GM18498 (cell line): ENCODE data around the gene ATP8B3.

Source experiments
- ATAC-seq: cut with Tn5 transposase; IDR thresholded peaks from one replicate; pipeline ENCODE4 v1.9.1; 2021; ENCODE audit warnings: mild to moderate bottlenecking, moderate library complexity; ENCODE audit not compliant: unreplicated experiment

Gene ATP8B3

DNA sequence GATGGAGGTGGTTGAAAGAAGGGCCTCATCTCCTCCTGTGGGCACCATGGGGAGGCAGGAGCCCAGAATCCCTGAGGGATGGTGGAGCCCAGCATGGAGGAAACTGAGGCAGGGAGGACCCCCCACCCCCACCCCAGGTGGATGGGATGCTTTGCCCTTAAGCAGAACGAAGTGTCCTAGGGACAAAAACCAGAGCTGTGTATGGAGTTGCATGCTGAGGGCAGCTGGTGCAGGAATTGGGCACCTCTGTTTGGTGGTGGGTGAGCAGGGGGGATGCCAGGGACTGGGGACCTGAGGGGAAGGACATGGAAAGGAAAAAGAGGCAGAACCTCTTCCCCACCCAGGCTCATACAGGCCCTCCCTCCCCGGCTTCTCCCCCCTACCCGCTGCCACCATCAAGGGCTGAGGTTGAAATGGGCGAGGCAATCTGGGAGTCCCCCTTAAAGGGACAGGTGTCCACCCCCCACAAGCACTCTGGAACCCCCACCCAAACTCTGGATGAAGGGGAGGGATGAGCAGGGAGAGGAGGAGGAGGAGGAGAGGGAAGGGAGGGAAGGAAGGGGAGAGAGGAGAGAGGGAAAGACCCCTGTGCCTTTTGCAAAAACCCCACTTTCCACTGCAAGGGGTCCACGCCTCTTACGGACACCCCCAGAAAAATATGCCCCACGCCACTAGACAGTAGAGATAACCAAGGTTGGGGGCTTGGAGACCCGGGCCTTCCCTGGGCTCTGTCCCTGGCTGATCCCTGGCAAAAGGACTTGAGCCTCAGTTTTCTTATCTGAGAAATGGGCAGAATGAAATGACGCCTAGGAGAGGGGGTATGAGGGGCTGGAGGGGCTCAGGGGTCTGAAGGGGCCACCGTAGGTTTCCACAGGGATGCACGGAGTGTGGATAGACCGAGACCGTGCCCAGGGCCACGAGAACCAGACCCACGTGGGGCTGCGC is 52.8 kb downstream of the ATP8B3 start:
- no peak for ATAC-seq

DNA sequence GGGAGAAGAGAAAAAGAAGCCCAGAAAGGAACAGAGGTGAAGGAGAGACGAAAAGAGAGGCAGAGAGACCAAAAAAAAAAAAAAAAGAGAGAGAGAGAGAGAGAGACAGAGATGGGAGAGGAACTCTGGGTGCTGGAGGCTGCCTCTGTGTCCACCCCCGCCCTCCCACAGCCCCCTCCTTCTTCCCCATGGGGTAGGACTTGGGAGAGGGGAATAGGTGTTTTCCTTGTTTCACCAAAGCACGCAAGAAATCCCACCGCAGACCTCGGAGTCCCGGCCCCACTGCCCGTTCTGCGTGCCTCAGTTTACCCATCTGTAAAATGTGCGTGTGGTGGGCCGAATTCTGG is 53.9 kb downstream of the ATP8B3 start:
- ATAC-seq = no peak

DNA sequence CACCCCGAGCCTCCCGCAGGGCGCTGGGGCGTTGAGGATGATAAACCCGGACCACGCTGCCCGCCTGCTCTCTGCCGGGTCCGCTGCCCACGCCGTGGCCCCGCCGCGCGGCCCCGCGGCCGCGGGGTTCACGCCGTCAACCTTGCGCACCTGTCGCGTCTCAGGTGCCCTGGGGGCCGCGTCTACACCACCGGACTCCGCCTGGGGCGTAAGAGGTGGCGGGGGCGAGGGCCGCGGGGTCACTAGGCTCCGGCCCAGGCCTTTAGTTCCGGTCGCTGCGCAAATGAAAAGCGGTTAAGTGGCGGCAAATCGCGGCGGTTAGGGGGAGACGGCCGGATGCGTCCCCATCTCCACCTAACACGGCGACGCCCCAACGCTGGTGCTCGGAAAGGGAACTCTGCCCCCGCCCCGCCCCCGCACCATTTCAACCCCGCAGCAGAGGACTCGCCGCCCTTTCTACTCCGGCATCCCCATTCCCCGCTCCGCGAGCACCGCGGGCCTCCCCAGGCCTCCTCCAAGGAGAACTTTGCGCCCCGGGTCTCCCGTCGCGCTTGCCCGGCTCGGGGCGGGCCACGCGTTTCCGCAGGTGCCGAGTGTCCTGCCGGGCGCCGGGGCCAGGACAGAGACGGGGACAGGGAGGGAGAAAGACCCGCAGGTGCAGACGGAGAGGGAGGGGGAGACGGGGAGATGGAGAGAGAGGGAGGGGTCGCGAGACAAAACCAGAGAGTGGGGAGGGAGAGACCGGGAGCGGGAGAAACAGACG is 54.4 kb downstream of the ATP8B3 start:
- no peak for ATAC-seq

- no peak for ATAC-seq
These were observed 55.2 kb downstream of the ATP8B3 start for GRCh38 chr19:1756705-1757465.

GRCh38 chr19:1756264-1756663 is 55.8 kb downstream of the ATP8B3 start:
- ATAC-seq = no peak

- ATAC-seq = no peak
These were observed 56.5 kb downstream of the ATP8B3 start for GRCh38 chr19:1755467-1756171.

GRCh38 chr19:1754636-1755466 is 57.2 kb downstream of the ATP8B3 start:
- no peak for ATAC-seq

GRCh38 chr19:1754018-1754635 is 57.9 kb downstream of the ATP8B3 start:
- no peak for ATAC-seq

DNA sequence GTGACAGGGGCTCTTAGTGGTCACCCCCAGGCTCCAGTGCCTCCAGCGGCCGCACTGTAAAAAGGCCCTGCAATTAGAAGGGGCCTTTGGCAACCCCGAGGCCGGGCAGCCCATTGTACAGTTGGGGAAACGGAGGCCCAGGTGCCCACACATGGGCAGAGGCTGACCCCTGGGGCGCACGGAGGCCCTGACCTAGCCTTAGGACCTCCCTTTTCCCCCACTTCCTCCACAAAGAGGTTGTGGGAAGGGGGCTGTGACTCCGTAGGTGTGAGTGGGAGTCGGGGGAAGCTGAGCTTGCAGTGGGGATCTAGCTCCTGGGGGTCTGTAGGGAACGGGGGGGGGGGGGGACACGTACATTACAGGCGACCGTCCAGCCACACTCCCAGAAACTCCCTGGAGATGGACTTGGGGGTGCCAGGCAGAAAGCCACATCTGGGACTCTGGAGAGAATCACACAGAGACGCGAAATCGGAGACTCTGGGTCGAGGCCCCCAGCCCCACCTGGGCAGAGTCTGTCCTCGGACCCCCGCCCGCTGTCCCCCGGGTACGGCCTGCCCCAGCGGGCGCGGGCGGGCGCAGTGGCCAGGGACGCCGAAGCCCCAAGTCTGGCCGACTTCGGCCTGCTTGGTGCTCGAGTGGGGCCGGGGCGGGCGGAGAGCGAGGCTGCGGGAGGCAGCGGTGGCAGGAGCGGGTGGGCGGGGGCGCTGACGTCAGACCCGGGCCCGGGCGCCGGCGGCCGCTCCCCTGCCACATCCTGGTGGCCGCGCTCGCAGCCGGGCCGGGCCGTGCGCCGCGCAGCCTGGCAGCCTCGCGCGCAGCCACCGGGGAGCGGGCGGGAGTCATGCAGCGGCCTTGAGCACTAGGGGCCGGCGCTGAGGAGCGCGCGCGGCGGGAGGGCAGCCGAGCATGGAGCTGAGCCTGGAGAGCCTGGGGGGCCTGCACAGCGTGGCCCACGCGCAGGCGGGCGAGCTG is 59.0 kb downstream of the ATP8B3 start, which contains the start of gene ONECUT3:
Gene ONECUT3 (plus strand): TSS at position 750 of the 972 bp plus-strand sequence. CDS start 157 bp downstream, at position 907.
- ATAC-seq = no peak

DNA sequence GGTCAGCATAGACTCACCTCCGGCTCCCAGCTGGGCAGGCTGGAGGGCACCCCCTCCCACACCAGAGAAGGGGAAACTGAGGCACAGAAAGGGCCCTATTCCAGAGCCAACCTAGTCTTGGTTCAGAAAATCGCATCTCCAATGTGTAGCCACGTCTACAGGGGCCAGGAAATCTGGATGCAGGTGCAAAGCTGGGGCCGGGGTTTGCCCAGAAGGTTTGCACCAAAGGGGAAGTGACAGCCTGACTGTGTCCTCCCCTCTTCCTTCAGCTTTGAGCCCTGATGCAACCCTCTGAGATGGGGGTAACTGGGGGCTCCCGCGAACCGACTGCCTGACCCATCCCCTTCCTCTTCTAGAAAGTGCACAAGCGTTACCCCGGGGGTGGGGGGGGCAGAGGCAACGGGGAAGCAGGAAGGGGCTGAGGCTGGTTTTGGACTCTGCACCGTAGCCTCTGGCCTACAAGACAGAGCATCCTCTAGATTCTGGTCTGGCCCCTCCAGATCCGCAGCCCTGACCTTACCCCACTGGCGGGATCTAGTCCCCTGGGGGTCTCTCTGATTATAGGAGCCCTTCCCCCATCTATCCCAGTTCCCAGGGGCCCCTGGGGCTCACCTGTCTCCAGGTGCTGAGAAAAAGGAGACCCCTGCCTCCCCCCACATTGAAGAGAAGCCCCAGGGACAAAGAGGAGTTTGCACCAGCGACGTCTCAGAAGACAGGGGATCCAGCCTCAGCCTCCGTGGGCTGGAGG is 59.9 kb downstream of the ATP8B3 start:
- no peak for ATAC-seq

DNA sequence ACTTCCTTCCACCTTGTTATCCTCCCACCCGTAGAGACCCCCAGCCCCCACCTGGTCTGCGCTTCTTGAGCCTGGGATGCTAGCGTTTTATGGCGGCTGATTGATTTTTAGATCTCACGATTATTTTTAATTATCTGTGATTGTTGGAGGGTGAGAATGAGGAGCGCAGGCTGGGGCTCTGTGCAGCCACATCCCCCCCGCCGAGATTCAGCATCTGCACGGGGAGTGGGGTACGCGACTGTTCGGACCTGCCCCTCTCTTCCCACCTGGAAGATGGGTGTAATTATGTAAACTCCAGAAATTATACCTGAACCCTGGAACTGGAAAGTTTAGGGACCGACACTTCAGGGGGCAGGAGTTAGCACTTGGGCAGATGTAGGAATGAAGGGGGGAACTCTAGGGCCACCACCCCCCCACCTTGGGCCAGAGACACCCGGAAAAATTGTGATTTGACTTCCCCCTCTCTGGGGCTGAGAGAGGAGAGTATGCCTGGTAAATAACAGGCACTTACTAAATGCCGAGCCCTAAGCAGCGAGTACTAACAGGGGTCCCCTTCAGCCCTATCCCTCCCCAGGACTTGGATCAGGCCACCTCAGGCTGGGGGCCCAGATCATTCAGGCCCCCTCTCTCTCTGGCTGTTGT is 60.6 kb downstream of the ATP8B3 start:
- ATAC-seq = no peak

- ATAC-seq = no peak
These were observed 61.6 kb downstream of the ATP8B3 start for GRCh38 chr19:1750343-1751021.

DNA sequence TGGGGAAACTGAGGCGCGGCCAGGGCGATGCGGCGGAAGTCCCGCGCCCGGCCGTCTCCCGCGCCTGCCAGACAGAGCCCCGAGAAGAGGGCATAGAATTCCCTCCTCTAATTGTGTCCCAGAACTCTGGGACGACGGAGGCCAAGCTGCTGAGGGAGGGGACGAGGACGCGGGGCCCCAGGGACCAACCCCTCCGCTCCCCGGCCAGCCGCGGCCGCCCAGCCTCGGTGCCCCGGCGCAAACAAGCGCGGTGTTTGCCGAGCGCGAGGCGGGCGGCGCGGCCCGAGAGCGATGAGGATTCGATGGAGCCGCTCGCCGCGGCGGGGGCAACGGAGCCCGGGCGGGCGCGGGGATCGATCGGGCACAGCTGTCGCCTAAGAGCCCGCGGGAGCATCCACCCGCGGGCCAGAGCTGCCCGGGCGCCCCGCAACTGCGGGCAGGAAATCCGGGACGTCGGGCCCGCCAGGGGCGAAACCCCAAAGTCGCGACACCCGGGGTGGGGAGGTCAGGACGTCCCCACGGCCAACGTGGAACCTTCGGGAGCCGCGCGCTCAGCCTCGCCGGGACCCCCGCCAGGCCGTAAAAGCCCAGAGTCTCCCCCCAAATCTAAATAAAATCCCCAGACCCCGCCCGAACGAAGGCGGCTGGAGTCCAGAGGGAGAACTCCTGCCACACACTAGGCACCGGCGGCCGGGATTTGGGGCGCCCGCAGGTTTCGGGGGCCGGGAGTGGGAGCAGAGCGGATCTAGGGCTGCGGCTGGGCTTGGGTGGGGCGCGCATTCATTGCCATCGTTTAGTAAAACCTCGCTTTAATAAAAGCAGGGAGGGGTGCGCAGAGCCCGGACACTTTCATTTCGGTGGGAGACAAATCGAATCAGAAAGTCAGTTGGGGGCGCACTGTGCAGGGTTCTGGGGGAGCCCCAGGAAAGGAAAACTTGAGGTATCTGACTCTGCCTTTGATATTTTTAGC is 62.4 kb downstream of the ATP8B3 start:
- ATAC-seq = no peak

- ATAC-seq = no peak
These were observed 63.2 kb downstream of the ATP8B3 start for GRCh38 chr19:1748873-1749341.
